ENCODE results near the gene SLC8A3. TPM values are rescaled to one million over a fixed set of nuclear protein-coding genes. Genes with fewer than 3 reads are reported as not detected.
A peak's percentile ranks its signal among the peaks of the same experiment; 100 is the strongest.

The SLC8A3 gene
- total RNA-seq, 1 donor from 2014 or later, result 0.24 TPM

DNA sequence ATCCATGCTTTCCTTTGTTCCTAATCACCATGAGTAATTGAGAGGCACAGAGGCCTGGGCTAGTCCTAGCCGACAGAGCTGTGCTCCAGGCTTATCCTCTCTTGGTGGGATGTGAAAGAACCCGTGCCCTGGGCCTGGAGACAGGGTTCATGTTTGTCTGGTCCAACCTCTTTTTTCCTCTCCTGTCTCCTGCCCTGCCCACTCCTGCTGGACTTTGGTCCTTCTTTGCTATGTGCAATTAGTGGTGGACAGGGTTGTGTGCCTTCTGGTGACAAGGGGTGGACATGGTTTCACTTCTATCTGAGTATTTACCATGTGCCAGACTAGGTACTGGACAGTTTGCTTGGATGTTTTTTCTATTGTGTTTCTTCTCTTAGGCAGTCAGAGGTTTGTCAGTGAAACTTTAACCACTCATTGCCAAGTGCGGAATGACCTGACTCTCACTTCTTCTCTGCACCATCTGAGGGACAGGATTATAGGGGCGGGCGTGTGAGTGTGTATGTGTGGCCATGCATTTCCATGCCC, 183.4 kb downstream of the SLC8A3 start:
- H3K9ac ChIP-seq, result no peak overlapping the region
- Mint-ChIP-seq H3K27me3 (ENCODE audit: insufficient read depth, low read depth) (peaks cover 2% of the 10 kb centered on the region), H3K4me3 (no peak overlapping the region), H3K9me3 (no peaks in the 10 kb centered on the region), H3K27ac (peak overlapping the region; percentile 38), H3K36me3 (peaks cover 9% of the 10 kb centered on the region), H3K4me1 (peaks cover 51% of the 10 kb centered on the region)
- no peak overlapping the region for H3K4me3 ChIP-seq
- H3K27me3 ChIP-seq, result no peaks in the 10 kb centered on the region
- no peaks in the 10 kb centered on the region for H3K9me3 ChIP-seq (ENCODE audit: low read depth)
- no peak overlapping the region for H2AFZ ChIP-seq (replicated peaks)
- peaks cover 29% of the 10 kb centered on the region for H3K4me1 ChIP-seq
- TF ChIP-seq EZH2phosphoT487 (IDR thresholded peaks at IDR 0.05) (no peak), EZH2 (IDR thresholded peaks at IDR 0.05) (no peak)
- TF ChIP-seq, protein P1, sequence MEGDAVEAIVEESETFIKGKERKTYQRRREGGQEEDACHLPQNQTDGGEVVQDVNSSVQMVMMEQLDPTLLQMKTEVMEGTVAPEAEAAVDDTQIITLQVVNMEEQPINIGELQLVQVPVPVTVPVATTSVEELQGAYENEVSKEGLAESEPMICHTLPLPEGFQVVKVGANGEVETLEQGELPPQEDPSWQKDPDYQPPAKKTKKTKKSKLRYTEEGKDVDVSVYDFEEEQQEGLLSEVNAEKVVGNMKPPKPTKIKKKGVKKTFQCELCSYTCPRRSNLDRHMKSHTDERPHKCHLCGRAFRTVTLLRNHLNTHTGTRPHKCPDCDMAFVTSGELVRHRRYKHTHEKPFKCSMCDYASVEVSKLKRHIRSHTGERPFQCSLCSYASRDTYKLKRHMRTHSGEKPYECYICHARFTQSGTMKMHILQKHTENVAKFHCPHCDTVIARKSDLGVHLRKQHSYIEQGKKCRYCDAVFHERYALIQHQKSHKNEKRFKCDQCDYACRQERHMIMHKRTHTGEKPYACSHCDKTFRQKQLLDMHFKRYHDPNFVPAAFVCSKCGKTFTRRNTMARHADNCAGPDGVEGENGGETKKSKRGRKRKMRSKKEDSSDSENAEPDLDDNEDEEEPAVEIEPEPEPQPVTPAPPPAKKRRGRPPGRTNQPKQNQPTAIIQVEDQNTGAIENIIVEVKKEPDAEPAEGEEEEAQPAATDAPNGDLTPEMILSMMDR (IDR thresholded peaks at IDR 0.05), result no peak
- H3K4me2 ChIP-seq, result peak overlapping the region; percentile 51
- no peaks in the 10 kb centered on the region for H3K36me3 ChIP-seq
- H4K20me1 ChIP-seq (ENCODE audit: low read depth), result peaks cover 53% of the 10 kb centered on the region
- peak; percentile 76 for DNase-seq (ENCODE audit: low spot score)
- H3K27ac ChIP-seq, result no peak overlapping the region
- peaks cover 25% of the 10 kb centered on the region for H3F3A ChIP-seq (ENCODE audit: low read depth)
- no peaks in the 10 kb centered on the region for H3K79me2 ChIP-seq (ENCODE audit: low read depth)

DNA sequence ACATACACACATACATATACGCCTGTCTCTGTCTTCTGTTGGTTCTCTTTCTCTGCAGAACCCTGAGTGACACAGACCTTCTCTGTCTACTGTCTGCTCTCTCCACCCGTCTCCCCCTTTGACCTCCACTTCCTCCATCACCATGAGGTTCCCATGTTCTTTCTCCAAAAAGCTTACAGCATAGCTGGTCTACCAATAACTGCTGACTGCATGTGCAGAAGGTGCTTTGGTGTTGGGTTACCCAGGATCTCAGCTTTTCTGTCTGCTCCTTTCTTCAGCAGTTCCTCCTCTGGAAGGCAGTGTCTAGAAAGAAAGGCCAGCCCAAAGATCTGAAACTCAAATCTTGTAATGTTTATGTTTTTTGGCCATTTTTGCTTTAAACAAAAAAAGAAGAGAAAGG, 184.0 kb downstream of the SLC8A3 start:
- peaks cover 46% of the 10 kb centered on the region for H3K4me1 Mint-ChIP-seq
- Histone ChIP-seq H3F3A (ENCODE audit: low read depth) (peaks cover 25% of the 10 kb centered on the region), H3K27ac (peak overlapping the region; percentile 69), H3K36me3 (peaks cover 5% of the 10 kb centered on the region), H3K4me1 (peaks cover 29% of the 10 kb centered on the region), H3K4me2 (peak overlapping the region; percentile 51), H3K27me3 (no peaks in the 10 kb centered on the region), H3K79me2 (ENCODE audit: low read depth) (no peaks in the 10 kb centered on the region), H3K4me3 (no peak overlapping the region), H3K9ac (no peak overlapping the region), H3K9me3 (ENCODE audit: low read depth) (no peaks in the 10 kb centered on the region), H4K20me1 (ENCODE audit: low read depth) (peaks cover 53% of the 10 kb centered on the region), H2AFZ (replicated peaks) (no peak overlapping the region)
- TF ChIP-seq EZH2 (IDR thresholded peaks at IDR 0.05), result no peak
- H3K27me3 Mint-ChIP-seq (ENCODE audit: insufficient read depth, low read depth), result peaks cover 2% of the 10 kb centered on the region
- no peak for DNase-seq (ENCODE audit: low spot score)
- no peaks in the 10 kb centered on the region for H3K9me3 Mint-ChIP-seq
- H3K27ac Mint-ChIP-seq, result no peak overlapping the region
- H3K36me3 Mint-ChIP-seq, result peaks cover 10% of the 10 kb centered on the region
- no peak overlapping the region for H3K4me3 Mint-ChIP-seq

DNA sequence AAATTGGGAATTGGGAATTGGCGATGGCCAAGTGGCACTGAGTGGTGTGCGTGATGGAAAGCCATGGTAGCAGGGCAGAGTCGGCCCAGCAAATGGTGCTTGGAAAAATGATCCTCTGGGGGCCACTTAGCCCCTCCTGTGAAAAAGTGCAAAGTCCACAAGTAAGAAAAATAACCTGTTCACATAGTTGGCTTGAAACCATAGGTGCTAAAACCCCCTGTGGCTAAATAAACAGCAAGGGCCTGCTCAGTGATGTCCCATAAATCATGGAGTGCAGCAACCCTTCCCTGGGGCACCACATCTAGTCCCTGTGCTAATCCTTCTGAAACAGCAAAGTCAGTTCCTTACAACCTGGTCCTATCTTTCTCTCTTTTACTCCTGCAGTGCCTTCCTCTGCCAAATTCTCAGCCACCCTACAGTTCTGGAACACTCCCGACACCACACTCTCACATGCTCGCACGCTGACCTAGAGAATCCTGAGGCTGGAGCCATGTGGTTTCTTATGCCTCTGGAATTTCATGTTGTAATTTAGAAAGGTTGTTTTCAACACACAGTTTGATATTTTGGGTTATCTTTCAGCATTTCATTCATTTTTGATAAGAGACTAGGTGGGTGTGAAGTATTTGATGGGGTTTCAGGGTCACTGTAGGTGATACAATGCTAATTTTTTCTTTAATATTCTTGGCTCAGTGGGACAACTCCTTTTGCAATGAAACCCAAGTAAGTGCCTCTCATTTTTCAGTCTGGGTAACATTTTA, 186.0 kb downstream of the SLC8A3 start:
- H3K4me1 Mint-ChIP-seq, result peaks cover 29% of the 10 kb centered on the region
- peak overlapping the region; percentile 18 for H3K27ac Mint-ChIP-seq
- H3K27me3 Mint-ChIP-seq (ENCODE audit: insufficient read depth, low read depth), result peaks cover 2% of the 10 kb centered on the region

More for the DNA sequence above, 186.0 kb downstream of the SLC8A3 start:
- H3K4me1 ChIP-seq, result peaks cover 17% of the 10 kb centered on the region
- H4K20me1 ChIP-seq (ENCODE audit: low read depth), result peaks cover 41% of the 10 kb centered on the region
- H2AFZ ChIP-seq (replicated peaks), result no peak overlapping the region
- no peak overlapping the region for H3K9ac ChIP-seq
- no peak overlapping the region for H3K4me2 ChIP-seq
- H3K36me3 Mint-ChIP-seq, result peaks cover 10% of the 10 kb centered on the region
- H3F3A ChIP-seq (ENCODE audit: low read depth), result peaks cover 25% of the 10 kb centered on the region
- H3K79me2 ChIP-seq (ENCODE audit: low read depth), result no peaks in the 10 kb centered on the region
- TF ChIP-seq EZH2 (IDR thresholded peaks at IDR 0.05) (no peak), EZH2phosphoT487 (IDR thresholded peaks at IDR 0.05) (no peak)
- TF ChIP-seq, protein P1 (IDR thresholded peaks at IDR 0.05), result no peak
- no peaks in the 10 kb centered on the region for H3K27me3 ChIP-seq
- H3K36me3 ChIP-seq, result peaks cover 6% of the 10 kb centered on the region
- no peaks in the 10 kb centered on the region for H3K9me3 Mint-ChIP-seq
- H3K4me3 ChIP-seq, result no peak overlapping the region
- no peaks in the 10 kb centered on the region for H3K9me3 ChIP-seq (ENCODE audit: low read depth)
- no peak overlapping the region for H3K27ac ChIP-seq
- no peak overlapping the region for H3K4me3 Mint-ChIP-seq
- DNase-seq (ENCODE audit: low spot score), result no peak

All from neural progenitor cell (in vitro differentiated cells).